ENCODE results near the gene GSK3B.

The GSK3B gene

DNA sequence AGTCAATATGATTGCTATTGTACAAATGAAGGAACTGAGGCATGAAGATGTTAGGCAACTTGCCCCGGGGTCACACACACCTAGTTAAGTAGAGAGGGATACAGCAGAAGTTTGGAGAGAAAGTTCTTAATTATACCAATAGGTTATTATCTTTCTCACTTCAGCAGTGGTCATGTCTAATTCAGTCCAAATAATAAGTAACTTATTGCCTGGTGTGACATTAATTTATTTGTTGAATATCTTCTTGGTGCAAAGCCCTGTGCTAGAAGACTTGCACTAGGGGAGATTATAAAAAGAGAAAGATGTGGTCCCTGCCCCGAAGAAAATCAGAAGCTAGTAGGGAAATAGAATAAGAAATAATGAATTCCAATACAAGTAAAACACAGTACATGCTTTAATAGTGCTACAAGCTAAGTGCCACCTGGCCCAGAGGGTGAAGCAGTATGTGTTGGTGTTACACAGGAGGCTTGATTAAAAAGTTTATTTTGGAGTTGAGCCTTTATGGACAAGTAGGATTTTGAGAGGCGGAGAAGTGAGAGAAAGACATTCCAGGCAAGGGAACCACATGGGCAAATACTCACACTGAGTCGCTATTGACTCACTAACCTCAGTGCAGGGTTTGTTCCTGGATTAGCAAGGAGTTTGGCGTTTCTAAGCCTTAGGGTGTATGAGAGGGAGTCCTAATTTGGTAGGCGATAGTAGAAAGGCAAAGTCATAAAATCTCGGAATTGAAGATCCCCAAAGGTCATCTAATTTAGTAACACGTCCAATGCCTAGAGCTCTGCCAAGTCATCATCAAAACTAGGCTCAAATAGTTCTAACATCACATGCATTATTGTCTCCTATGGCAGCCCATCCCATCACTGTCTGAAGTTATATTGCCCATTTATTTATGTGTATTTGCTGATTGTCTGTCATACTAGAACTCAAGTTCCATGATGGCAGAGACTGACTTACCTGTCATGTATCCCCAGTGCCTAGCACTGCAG, 19.2 kb upstream of the GSK3B start:
- no peak for DNase-seq (ENCODE audit: low spot score)

DNA sequence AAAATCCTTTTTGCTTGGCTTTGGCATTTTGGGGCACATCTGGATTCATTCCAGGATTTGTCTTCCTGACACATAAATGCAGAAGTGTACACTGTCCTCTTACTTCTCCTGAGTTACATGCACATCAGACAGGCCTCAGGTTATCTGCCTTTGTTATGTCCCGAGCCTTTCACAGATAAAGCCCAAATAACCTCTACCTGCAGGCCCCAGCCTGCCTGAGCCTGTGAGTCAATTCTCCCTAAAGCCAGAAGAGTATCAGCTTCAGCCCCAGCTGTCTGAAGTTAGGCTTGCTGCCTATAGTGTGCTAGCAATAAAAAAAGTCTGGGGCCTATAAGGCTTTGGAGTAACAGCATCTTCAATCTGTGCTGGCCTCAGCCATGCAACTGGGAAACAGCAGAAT, 17.7 kb upstream of the GSK3B start:
- Histone ChIP-seq H3K4me3 (no peak overlapping the region), H3K27ac (no peak overlapping the region)
- no peak for DNase-seq (ENCODE audit: low spot score)
- TF ChIP-seq, protein P1, sequence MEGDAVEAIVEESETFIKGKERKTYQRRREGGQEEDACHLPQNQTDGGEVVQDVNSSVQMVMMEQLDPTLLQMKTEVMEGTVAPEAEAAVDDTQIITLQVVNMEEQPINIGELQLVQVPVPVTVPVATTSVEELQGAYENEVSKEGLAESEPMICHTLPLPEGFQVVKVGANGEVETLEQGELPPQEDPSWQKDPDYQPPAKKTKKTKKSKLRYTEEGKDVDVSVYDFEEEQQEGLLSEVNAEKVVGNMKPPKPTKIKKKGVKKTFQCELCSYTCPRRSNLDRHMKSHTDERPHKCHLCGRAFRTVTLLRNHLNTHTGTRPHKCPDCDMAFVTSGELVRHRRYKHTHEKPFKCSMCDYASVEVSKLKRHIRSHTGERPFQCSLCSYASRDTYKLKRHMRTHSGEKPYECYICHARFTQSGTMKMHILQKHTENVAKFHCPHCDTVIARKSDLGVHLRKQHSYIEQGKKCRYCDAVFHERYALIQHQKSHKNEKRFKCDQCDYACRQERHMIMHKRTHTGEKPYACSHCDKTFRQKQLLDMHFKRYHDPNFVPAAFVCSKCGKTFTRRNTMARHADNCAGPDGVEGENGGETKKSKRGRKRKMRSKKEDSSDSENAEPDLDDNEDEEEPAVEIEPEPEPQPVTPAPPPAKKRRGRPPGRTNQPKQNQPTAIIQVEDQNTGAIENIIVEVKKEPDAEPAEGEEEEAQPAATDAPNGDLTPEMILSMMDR (IDR thresholded peaks at IDR 0.05): no peak

More for the DNA sequence above, 19.2 kb upstream of the GSK3B start:
- no peak overlapping the region for H3K27ac ChIP-seq
- H3K4me3 ChIP-seq: no peak overlapping the region
- TF ChIP-seq, protein P1 (IDR thresholded peaks at IDR 0.05): no peak

DNA sequence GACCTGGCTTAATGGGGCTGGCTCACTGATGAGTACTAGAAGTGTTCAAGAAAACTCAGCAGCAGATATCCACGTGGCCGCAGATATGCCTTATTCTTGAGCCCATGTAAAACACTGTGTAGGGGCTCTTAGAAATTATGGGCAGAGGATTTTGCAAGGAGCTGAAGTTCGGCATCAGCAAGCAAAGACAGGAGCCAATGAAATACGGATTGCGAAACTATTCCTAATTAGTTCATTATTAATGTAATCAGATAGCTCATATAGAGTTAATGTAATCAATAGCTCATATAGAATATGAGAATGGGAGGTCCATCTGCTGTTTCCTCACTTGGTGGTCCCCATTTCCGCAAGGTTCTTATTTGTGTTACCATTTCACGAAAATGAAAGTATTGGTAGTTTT, 9.0 kb upstream of the GSK3B start:
- H3K4me3 ChIP-seq: no peak overlapping the region
- no peak for DNase-seq (ENCODE audit: low spot score)
- H3K27ac ChIP-seq: no peak overlapping the region
- TF ChIP-seq, protein P1 (IDR thresholded peaks at IDR 0.05): no peak

DNA sequence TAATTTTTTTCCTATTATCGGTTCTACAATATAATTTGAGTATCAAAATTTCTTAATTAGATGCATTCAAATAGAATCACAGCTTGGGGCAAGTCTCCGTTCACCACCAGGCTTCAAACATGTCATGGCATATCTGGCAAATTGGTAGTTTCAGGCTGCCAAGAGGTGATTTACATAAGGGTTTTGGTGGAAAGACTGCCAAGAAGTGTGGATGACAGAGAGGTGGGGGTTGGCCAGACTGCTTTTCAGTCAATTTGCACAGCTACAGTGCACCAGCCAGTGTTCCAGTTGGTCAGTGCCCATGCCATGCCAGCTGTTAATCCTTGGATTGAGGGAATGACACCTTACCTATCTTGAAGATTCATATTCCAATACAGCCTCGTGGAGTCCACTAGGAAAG, 8.4 kb upstream of the GSK3B start:
- TF ChIP-seq, protein P1 (IDR thresholded peaks at IDR 0.05): no peak
- H3K27ac ChIP-seq: no peak overlapping the region
- no peak overlapping the region for H3K4me3 ChIP-seq
- DNase-seq (ENCODE audit: low spot score): no peak

DNA sequence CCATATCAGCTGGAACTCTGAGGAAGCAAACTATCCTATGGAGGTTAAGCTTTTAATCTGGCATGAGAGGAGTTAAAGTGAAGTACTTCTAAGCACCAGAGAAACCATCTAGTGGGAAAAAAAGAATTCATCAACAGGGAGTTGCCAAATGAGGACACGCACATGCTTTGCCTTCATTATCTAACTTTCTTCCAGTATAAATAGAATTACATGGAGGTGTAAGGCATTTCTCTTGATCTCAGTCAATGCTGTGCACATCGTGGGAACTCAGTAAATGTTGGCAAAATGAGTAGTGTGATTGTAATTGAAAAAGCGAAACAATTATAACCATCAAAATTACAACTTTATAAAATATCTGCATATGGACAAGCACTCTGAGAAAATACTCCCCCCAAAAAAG, 8.0 kb upstream of the GSK3B start:
- Histone ChIP-seq H3K4me3 (no peak overlapping the region), H3K27ac (no peak overlapping the region)
- TF ChIP-seq, protein P1 (IDR thresholded peaks at IDR 0.05): no peak
- DNase-seq (ENCODE audit: low spot score): no peak

DNA sequence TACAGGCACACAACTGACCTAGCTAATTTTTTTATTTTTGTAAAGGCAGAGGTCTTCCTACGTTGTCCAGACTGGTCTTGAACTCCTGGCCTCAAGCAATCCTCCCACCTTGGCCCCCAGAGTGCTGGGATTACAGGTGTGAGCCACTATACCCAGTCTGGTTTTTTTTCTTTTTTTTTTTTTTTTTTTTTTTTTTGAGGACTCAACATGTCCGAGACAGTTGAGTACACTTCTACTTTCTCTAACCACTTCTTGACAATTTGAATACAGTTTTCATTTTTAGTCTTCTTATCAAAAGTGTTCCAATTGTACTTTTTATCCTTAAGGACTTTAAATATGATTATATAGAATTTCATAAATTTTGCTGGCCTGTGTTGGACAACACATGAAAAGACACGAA, 7.4 kb upstream of the GSK3B start:
- no peak for DNase-seq (ENCODE audit: low spot score)
- TF ChIP-seq, protein P1 (IDR thresholded peaks at IDR 0.05): no peak
- no peak overlapping the region for H3K4me3 ChIP-seq
- H3K27ac ChIP-seq: no peak overlapping the region

DNA sequence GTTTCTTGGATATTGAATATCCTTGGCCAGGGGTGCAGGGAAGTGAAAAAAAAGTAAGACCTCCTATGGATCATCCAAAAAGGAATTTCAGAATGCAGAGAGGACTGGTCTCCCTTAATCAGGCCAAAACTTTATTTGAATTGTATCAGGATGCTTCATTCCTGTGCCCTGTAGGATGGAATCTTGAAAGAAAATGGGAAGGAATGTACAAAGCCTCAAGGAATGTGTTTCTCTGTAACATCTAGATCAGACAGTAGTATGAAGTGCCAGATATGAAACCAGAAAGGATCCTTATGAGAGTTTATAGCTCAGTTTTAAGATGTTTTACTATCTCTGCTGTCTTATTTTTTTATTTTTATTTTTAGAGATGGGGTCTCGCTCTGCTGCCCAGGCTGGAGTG, 6.5 kb upstream of the GSK3B start:
- Histone ChIP-seq H3K4me3 (no peak overlapping the region), H3K27ac (no peak overlapping the region)
- TF ChIP-seq, protein P1 (IDR thresholded peaks at IDR 0.05): no peak
- no peak for DNase-seq (ENCODE audit: low spot score)

Measured in coronary artery (tissue), 2 donors.